Activated naive CD4-positive, alpha-beta T cell treated with anti-CD3 and anti-CD28 coated beads, Interleukin-2, amount 50 U/mL, for 16 hours (primary cell): ENCODE results near the gene TNFRSF8.
"Not testable (repeated sequence)": the region's sequence is repeated elsewhere in the genome, so short reads cannot be mapped to it uniquely, and the experiment has no call there.

Source experiments
- DNase-seq: peaks from one replicate; pipeline ENCODE4 v3.0.0-alpha.2; 2020

TNFRSF8 gene

DNA sequence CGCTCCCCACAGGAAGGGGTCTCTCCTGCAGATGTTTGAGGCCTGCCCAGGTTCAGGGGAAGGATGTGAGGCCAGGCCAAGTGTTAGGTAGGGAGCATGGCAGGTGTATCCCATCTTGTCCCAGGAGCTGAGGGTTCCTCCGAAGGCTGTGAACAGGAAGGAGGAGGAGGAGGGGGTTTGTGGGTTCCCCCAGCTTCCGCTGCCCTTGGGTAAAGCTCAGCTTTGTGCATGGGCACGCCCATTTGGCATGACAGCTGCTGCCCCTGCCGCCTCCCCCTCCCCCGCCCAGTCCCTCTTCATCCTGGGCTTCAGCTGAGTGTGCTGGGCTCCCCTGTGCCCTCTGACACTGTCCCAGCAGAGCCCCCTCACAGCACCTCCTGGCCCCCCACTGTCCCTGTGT is 25.5 kb downstream of the TNFRSF8 start:
- peak; percentile 19 for DNase-seq

DNA sequence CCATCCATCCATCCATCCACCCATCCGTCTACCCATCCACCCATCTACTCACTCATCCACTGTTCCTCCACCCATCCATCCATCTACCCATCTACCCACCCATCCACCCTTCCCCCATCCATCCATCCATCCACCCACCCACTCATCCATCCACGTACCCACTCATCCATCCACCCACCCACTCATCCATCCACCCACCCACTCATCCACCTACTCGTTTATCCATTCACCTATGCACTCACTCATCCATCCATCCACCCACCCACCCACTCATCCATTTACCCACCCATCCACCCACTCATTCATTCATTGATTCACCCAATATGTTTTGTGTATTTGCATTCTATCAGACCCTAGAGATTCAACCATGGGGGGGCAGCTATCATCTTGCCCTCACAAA is 27.2 kb downstream of the TNFRSF8 start:
- no peak for DNase-seq

GRCh38 chr1:12091191-12091590 is 28.1 kb downstream of the TNFRSF8 start:
- DNase-seq, result no peak

DNA sequence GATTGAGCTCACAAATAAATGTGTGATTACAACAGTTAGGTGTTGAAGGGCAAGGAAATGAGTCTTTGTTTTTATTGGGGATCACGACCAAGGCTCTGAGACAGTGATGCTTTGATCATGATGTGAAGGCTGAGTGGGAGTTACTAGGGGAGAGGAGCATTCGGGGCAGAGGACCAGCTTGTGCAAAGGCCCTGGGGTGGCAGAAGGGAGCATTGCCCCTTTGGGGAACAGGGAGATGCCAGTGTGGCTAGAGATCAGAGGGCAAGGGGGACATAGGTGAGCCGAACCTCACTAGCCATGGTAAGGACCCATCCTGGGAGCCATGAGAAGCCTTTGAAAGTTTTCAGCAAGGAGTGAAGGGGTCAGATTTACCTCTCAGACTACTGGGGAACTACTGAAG is 31.1 kb downstream of the TNFRSF8 start:
- DNase-seq, result no peak

DNA sequence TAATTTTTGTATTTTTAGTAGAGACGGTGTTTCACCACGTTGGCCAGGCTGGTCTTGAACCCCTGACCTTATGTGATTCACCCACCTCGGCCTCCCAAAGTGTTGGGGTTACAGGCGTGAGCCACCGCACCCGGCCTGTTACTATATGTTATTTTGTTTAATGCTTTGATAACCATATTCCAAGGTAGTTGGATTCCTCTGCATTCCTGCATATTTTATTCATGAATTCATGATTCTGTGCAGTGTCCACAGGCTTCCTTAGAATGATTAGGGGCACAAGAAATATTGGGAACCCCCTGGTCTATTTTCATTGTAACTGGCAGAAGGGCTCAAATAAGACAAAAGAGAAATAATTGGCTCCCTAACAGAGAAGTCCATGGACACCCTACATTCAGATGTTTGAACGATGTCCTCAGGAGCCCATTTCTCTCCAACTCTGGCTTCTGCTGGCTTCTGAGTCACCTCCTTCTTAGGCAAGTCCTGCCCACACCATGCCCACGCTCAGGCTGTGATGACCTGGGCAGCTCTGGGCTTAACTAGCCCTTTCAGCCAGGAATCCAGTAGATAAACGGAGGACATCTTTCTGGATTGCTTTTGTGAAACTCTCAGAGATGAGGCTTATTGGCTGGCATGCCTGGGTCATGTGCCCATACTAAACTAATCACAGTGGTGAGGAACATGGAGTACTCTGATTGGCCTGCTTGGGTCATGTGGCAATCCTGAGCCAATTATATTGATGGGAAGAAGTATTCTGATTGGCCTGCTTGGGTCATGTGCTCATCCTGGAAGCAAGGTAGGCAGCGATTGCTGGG is 32.6 kb downstream of the TNFRSF8 start:
- no peak for DNase-seq

DNA sequence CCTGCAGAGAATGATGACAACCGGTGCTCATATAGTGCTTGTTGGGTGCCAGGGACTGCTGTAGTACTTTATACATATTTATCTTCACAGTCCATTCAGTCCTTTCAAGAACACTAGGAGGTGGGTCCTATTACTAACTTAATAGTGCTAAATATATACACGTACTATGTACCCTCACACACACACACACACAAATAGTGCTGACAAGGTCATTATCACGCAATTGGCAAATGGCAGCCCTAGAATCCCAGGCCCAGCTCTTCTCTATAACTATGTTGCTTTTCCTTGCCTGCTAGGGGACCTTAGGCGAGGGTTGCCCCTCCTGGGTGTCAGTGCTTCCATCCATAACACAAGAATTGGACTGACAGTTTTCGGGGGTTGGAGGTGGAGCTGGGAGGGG is 33.5 kb downstream of the TNFRSF8 start:
- no peak for DNase-seq

DNA sequence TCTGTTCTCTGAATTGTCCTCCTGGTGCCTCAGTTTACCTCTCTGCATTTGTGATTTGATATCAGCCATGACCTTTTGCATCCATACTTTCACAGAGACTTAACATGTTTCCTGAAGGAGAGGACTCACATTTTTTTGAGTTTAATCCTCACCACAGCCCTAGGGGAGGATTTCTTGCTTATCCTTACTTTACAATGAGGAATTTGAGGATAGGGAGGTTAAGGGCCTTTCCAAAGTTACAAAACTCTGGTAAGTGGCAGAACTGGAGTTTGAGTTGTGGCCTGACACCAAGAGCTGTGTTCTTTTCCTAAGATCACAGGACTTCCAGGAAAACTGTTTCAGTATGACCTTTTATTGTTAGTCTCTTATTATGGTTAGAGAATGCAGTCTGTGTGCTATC is 34.2 kb downstream of the TNFRSF8 start:
- DNase-seq, result no peak

DNA sequence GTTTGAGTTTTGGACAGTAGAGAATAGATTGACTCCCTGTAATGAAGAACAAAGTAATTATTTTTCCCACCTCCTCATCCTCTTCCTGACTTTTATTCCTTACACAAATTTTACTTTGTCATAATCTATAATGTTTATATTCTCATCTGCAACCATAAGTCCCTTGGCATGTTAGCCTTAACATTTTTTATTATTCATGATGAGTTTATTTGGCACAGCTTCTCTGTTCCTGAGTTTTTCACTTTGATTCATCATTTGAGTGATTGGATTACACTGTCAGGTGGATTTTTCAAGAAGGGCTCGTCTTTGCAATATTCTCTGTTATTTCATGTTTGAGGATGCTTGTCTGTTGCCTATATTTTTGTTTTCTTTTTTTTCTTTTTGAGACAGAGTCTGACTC is 35.7 kb downstream of the TNFRSF8 start:
- no peak for DNase-seq

DNA sequence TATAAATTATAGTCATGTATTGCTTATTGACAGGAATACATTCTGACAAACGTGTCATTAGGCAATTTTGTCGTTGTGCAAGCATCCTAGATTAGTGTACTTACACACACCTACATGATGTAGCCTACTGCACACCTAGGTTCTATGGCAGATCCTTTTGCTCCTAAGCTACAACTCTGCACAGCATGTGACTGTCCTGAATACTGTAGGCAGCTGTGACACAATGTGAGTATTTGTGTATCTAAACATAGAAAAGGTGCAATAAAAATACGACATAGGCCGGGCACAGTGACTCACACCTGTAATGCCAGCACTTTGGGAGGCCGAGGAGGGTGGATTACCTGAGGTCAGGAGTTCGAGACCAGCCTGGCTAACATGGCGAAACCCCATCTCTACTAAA is 36.5 kb downstream of the TNFRSF8 start:
- no peak for DNase-seq

DNA sequence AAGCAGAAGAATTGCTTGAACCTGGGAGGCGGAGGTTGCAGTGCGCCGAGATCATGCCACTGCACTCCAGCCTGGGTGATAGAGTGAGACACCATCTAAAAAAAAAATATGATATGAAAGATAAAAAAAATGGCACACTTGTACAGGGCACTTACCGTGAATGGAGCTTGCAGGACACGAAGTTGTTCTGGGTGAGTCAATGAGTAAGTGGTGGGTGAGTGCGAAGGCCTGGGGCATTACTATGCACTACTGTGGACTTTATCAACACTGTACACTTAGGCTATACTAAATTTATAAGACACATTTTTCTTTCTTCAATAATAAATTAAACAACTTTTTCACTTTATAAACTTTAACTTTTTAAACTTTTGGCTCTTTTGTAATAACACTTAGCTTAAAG is 37.0 kb downstream of the TNFRSF8 start:
- DNase-seq, result no peak

GRCh38 chr1:12101120-12101519 is 38.0 kb downstream of the TNFRSF8 start:
- DNase-seq, result not testable (repeated sequence)

- DNase-seq, result no peak
Observed at GRCh38 chr1:12102066-12102465, 39.0 kb downstream of the TNFRSF8 start.

DNA sequence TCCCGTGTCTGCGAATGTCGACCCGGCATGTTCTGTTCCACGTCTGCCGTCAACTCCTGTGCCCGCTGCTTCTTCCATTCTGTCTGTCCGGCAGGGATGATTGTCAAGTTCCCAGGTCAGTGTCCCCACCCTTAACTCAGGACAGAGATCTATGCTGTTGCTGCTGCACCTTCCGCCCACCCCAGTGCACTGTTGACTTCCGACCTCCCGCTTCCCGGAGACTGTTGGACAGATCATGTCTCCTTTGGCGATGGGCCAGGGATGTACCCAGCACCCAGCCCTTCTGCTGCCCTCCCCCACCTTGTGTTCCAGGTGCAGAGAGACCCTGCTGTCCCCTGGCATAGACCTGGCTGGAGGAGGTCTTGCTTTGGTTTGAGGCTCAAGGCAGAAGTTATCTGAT is 41.3 kb downstream of the TNFRSF8 start:
- DNase-seq, result no peak

- DNase-seq, result no peak
Observed at GRCh38 chr1:12106153-12106552, 43.0 kb downstream of the TNFRSF8 start.

DNA sequence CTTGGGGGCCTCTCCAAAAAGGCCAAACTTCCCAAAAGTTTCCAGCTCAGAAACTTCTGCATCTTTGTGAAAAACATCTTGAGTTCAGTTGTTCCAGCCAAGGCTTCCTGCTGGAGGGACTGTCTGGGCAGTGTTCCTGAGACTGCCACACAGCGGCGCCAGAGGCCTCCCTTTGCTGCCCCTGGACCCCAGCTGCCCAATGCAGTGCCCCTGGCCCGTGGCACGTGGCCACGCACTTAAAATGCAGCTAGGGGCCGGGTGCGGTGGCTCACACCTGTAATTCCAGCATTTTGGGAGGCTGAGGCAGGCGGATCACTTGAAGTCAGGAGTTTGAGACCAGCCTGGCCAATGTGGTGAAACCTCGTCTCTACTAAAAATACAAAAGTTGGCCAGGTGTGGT is 43.8 kb downstream of the TNFRSF8 start:
- DNase-seq, result not testable (repeated sequence)

DNA sequence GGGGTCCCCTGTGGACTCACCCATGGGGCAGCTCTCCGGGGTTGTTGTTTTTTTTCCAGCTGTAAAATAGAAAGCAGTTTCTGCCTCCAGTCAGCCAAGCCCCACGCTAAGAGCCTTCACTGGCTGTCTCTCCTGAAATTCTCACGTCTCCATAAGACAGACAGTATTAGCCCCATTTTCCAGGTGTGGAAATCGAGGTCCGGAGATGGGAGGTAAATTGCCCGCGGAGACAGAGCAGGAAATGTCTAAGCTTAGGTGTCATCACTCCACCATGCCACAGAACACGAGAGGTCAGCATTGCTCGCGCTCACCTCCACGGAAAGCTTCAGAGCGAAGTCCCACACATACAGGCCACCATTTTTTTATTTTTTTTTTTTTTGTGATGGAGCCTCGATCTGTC is 44.6 kb downstream of the TNFRSF8 start:
- no peak for DNase-seq

DNA sequence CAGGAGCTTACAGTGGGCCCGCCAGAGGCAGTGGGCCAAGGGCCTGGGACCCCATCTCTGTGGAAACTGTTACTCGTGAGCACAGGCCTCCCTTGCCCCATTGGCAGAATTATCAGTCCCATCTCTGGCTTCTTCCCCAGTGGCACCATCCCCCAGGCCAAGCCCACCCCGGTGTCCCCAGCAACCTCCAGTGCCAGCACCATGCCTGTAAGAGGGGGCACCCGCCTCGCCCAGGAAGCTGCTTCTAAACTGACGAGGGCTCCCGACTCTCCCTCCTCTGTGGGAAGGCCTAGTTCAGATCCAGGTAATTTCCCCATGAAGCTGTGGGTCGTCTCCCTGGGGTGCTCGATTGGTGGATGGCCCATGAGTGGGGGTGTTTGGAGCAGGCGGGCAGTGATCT is 46.8 kb downstream of the TNFRSF8 start:
- no peak for DNase-seq

DNA sequence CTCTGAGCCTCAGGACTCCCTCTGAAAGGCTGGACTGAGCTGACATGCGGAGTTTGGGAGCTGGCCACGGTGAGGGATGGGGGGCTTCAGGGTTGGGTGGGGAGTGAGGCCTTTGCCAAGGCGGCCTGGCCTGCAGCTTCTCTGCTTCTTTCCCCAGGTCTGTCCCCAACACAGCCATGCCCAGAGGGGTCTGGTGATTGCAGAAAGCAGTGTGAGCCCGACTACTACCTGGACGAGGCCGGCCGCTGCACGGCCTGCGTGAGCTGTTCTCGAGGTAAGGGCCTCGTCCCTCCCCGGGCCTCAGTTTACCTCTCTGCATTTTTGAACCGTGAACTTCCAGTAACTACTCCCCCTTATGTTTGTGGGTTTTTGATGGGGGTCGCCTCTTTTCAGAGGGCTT is 48.6 kb downstream of the TNFRSF8 start:
- no peak for DNase-seq

DNA sequence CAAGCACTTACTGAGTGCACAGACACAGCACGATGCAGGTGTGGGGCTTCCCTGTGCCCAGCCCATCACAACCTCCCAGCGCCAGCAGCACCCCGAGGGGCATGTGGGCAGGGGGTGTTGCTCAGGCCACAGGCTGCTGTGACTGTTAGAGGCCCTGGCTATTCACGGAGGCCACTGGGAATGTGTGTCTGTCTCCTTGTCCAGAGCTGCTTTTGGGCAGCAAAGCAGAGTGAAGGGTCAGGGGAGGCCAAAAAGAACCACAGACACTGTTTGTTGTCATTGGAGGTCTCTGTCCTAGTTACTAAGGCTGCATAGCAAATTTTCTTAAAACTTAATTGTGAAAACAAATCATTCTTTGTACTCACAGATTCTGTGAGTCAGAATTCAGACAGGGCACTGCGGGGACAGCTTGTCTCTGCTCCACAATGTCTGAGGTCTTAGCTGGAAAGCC is 49.6 kb downstream of the TNFRSF8 start:
- no peak for DNase-seq

DNA sequence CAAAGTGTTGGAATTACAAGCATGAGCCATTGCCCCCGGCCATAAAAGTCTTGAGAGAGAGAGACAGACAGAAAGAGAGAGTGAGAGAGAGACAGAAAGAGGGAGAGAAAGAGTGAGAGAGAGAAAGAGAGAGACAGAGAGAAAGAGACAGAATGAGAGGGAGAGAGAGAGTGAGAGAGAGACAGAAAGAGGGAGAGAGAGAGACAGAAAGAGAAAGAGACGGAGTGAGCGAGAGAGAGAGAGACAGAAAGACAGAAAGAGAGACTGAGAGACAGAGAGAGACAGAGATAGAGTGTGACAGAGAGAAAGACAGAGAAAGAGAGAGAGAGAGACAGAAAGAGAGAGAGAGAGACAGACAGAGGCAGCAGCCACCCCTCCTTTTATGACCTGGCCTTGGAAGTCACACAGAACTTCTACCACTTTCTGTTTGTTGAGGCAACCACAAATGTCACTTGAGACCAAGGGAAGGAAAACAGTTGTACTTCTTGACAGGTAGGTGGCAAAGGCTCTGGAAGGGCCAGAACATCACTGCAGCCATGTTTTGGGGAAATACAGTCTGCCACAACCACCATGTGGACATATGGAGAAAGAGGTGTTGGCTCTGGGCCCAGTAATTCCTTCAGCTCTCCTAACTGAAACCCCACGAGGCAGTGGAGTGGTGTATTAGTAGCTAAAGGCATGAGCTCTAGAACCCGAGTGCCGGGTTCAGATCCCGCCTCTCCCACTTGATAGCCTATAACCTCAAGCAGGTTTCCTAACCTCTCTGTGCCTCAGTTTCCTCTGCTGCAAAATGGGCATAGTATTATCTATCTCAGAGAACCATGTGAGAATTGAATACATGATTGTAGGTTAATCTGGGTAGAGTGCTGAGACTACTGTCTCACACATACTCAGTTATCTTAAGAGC is 50.6 kb downstream of the TNFRSF8 start:
- no peak for DNase-seq

DNA sequence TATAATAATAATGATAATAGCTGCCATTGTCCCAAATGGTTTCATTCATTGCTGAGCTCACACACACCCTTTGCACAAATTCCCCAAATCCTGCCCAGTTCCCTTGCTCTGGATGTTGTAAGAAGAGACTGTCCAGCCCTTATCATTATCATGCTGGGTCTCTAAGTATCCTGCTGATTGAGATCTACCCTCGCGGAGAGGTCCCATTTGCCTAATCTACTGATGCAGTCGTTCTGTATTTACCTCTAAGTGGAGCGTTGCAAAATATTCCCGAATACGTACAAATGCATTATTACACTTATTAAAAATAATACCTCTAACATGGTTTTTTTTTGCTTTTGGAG is 51.2 kb downstream of the TNFRSF8 start:
- no peak for DNase-seq

- DNase-seq, result no peak
Observed at GRCh38 chr1:12114916-12115315, 51.8 kb downstream of the TNFRSF8 start.

GRCh38 chr1:12121212-12122003 is 58.3 kb downstream of the TNFRSF8 start:
- DNase-seq, result no peak
